ENCODE results near the gene ATXN1.
"Not testable (repeated sequence)": the region's sequence is repeated elsewhere in the genome, so short reads cannot be mapped to it uniquely, and the experiment has no call there.

Gene ATXN1

DNA sequence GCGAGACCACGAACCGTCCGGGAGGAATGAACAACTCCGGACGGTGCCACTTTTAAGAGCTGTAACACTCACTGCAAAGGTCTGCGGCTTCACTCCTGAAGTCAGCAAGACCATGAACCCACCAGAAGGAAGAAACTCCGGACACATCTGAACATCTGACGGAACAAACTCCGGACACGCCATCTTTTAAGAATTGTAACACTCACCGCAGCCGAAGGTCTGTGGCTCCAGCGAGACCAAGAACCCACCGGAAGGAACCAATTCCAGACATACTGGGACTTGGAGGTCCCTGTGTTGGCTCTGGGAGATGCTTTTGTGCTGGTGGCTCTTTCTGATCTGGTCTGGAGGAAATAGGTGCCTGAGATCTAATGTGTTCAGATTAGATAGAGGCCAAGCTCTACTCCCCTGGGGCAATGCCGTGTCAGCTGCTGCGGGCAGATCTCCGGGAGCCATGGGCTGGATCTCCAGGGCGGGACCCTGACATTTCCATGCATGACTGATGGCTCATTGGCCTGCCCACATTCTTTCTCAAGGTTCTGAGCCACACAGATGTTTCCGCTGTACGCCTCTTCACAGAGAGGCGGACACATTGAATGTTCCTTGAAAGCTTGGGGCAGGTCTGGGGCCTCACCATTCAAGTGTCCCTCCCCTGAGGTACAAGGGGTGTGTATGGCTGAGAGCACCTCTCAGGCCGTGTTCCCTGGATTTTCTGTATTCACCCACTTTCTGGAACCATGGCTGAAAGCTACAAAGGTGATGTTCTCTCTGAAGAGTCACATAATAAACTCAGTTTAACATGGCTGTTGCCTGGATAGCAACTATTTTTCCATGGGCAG lies 493.6 kb downstream of the ATXN1 start:
- H3K9ac ChIP-seq, result no peak overlapping the region
- H2AFZ ChIP-seq (ENCODE audit: low read depth), result no peak overlapping the region
- no peaks in the 10 kb centered on the region for H4K20me1 ChIP-seq (ENCODE audit: insufficient read depth)
- no peaks in the 10 kb centered on the region for H3K79me2 ChIP-seq (ENCODE audit: insufficient read depth, low read depth)
- no peaks in the 10 kb centered on the region for H3K36me3 ChIP-seq (ENCODE audit: insufficient read depth)
- no peaks in the 10 kb centered on the region for H3K27me3 ChIP-seq (ENCODE audit: insufficient read depth, low read depth)
- no peak overlapping the region for H3K4me3 ChIP-seq (IDR thresholded peaks at IDR 0.05; ENCODE audit: insufficient read depth, low read depth, low read length)
- no peak overlapping the region for H3K4me2 ChIP-seq
- TF ChIP-seq, protein P1, sequence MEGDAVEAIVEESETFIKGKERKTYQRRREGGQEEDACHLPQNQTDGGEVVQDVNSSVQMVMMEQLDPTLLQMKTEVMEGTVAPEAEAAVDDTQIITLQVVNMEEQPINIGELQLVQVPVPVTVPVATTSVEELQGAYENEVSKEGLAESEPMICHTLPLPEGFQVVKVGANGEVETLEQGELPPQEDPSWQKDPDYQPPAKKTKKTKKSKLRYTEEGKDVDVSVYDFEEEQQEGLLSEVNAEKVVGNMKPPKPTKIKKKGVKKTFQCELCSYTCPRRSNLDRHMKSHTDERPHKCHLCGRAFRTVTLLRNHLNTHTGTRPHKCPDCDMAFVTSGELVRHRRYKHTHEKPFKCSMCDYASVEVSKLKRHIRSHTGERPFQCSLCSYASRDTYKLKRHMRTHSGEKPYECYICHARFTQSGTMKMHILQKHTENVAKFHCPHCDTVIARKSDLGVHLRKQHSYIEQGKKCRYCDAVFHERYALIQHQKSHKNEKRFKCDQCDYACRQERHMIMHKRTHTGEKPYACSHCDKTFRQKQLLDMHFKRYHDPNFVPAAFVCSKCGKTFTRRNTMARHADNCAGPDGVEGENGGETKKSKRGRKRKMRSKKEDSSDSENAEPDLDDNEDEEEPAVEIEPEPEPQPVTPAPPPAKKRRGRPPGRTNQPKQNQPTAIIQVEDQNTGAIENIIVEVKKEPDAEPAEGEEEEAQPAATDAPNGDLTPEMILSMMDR (conservative IDR thresholded peaks at IDR 0.05; ENCODE audit: low read depth, low read length), result no peak
- H3K4me1 ChIP-seq (ENCODE audit: low read depth, poor library complexity, severe bottlenecking), result no peaks in the 10 kb centered on the region
- H3K27ac ChIP-seq, result no peak overlapping the region

DNA sequence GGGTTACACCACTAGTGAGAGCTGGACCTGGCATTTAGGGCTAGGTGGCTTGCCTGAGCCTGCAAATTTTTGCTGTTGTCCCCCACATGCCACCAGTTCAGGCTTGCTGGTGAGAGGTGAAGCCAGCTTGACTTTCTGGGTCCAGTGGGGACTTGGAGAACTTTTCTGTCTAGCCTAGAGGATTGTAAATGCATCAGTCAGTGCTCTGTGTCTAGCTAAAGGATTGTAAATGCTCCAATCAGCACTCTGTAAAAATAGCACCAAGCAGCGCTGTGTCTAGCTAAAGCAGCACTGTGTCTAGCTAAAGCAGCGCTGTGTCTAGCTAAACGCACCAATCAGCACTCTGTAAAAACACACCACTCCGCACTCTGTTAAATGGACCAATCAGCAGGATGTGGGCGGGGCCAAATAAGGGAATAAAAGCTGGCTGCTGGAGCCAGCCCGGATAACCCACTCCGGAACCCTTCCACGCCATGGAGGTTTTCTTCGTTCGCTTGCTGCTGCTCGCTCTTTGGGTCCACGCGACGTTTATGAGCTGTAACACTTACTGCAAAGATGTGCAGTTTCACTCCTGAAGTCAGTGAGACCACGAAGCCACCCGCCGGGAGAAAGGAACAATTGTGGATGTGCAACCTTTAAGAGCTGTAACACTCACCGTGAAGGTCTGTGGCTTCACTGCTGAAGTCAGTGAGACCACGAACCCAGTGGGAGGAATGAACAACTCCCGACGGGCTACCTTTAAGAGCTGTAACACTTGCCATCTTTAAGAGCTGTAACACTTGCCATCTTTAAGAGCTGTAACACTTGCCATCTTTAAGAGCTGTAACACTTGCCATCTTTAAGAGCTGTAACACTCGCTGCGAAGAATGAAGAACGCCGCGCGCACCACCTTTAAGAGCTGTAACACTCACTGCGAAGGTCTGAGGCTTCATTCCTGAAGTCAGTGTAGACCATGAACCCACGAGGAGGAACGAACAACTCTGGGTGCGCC lies 495.6 kb downstream of the ATXN1 start:
- H3K27ac ChIP-seq, result no peak overlapping the region
- no peak overlapping the region for H3K9ac ChIP-seq
- no peaks in the 10 kb centered on the region for H3K4me1 ChIP-seq (ENCODE audit: low read depth, poor library complexity, severe bottlenecking)
- H3K27me3 ChIP-seq (ENCODE audit: insufficient read depth, low read depth), result no peaks in the 10 kb centered on the region
- no peak overlapping the region for H2AFZ ChIP-seq (ENCODE audit: low read depth)
- no peak overlapping the region for H3K4me2 ChIP-seq
- H3K4me3 ChIP-seq (IDR thresholded peaks at IDR 0.05; ENCODE audit: insufficient read depth, low read depth, low read length), result no peak overlapping the region
- H3K79me2 ChIP-seq (ENCODE audit: insufficient read depth, low read depth), result no peaks in the 10 kb centered on the region
- H3K36me3 ChIP-seq (ENCODE audit: insufficient read depth), result no peaks in the 10 kb centered on the region
- TF ChIP-seq, protein P1 (conservative IDR thresholded peaks at IDR 0.05; ENCODE audit: low read depth, low read length), result no peak
- H4K20me1 ChIP-seq (ENCODE audit: insufficient read depth), result no peaks in the 10 kb centered on the region

DNA sequence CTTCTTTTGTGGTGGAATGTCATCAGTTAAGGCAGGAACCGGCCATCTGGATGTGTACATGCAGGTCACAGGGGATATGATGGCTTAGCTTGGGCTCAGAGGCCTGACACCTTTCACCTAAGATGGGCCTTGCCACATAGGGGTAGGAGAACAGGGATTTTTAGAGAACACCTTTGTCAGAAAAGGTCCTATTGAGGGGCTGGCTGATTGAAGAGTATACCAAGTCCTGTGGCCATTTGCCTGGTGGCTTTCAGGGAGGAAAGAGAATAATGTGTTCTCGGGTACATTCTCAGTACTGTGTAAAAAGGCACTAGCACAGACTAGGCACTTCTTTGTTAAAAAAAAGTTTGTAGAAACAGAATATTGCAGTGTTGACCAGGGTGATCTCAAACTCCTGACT lies 496.5 kb downstream of the ATXN1 start:
- Histone ChIP-seq H3K4me2 (no peak overlapping the region), H3K27ac (no peak overlapping the region), H3K9ac (no peak overlapping the region)

DNA sequence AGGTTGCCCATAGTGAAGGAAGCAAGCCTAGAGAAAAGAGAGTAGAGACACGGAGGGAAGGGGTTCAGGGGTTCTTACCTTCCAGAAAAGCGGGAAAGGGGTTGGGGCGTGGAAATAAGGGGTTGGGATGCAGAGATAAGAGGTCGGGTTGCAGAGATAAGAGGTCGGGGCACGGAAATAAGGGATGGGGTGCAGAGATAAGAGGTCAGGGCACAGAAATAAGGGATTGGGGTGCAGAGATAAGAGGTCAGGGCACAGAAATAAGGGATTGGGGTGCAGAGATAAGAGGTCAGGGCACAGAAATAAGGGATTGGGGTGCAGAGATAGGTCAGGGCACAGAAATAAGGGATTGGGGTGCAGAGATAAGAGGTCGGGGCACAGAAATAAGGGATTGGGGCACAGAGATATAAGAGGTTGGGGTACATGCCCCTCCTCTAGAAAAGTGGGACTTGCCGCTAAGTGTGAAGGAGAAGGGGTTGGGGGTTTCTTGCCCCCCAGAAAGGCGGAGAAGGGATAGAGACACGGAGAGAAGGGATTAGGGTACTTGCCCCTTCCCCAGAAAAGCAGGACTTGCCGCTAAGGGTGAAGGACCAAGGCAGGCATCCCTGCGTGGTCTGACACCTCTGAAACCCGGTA lies 497.7 kb downstream of the ATXN1 start:
- not testable (repeated sequence) for H3K4me3 ChIP-seq (IDR thresholded peaks at IDR 0.05; ENCODE audit: insufficient read depth, low read depth, low read length); H4K20me1 ChIP-seq (ENCODE audit: insufficient read depth); H3K4me1 ChIP-seq (ENCODE audit: low read depth, poor library complexity, severe bottlenecking); H3K4me2 ChIP-seq; H2AFZ ChIP-seq (ENCODE audit: low read depth); H3K27me3 ChIP-seq (ENCODE audit: insufficient read depth, low read depth); H3K27ac ChIP-seq; H3K9ac ChIP-seq; H3K36me3 ChIP-seq (ENCODE audit: insufficient read depth); H3K79me2 ChIP-seq (ENCODE audit: insufficient read depth, low read depth)

More for the DNA sequence above, 496.5 kb downstream of the ATXN1 start:
- no peaks in the 10 kb centered on the region for H3K27me3 ChIP-seq (ENCODE audit: insufficient read depth, low read depth)
- no peak overlapping the region for H3K4me3 ChIP-seq (IDR thresholded peaks at IDR 0.05; ENCODE audit: insufficient read depth, low read depth, low read length)
- TF ChIP-seq, protein P1 (conservative IDR thresholded peaks at IDR 0.05; ENCODE audit: low read depth, low read length), result no peak
- H3K79me2 ChIP-seq (ENCODE audit: insufficient read depth, low read depth), result no peaks in the 10 kb centered on the region
- H4K20me1 ChIP-seq (ENCODE audit: insufficient read depth), result no peaks in the 10 kb centered on the region
- no peaks in the 10 kb centered on the region for H3K36me3 ChIP-seq (ENCODE audit: insufficient read depth)
- no peaks in the 10 kb centered on the region for H3K4me1 ChIP-seq (ENCODE audit: low read depth, poor library complexity, severe bottlenecking)
- H2AFZ ChIP-seq (ENCODE audit: low read depth), result no peak overlapping the region

DNA sequence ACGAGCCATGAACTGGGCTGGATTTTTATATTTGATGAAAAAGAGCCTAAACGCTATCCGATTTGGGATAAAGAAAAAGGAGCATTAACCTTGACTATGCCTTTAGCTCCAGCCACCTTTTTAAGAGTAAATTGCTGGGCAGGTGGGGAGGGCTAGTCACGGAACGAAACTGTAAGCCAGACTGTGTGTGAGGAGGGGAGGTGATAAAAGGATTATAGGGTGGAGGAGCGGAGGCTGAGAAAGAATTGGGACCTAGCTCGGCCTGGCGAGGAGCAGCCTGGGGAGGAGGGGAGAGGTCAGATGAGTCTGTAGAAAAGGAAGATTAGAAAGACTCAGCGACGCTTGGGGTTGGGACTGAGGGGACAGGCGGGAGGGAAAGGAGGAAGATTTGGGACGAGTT lies 498.5 kb downstream of the ATXN1 start:
- H3K4me3 ChIP-seq (IDR thresholded peaks at IDR 0.05; ENCODE audit: insufficient read depth, low read depth, low read length); H4K20me1 ChIP-seq (ENCODE audit: insufficient read depth); H3K36me3 ChIP-seq (ENCODE audit: insufficient read depth); H3K27me3 ChIP-seq (ENCODE audit: insufficient read depth, low read depth); H3K4me2 ChIP-seq; H2AFZ ChIP-seq (ENCODE audit: low read depth); H3K4me1 ChIP-seq (ENCODE audit: low read depth, poor library complexity, severe bottlenecking); H3K79me2 ChIP-seq (ENCODE audit: insufficient read depth, low read depth); H3K27ac ChIP-seq; H3K9ac ChIP-seq: not testable (repeated sequence)

DNA sequence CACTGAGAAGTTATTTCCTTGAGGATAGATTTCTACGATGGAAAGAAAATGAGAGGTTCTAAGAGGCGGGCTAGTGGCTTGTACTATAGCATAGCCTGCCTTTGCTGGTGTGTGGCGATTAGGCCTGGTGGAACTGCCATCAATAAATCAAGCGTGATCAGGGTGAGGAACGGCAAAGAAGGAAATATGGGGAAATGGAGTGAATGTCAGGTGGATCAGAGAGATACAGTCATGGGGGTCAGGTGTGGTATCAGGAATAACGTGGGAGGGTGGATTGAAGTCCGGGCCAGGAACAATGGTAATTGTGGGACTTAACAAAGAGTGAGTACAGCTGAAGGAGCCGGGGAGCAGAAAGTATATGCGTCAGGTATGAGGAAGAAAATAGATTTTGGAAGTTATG lies 500.7 kb downstream of the ATXN1 start:
- not testable (repeated sequence) for H3K9ac ChIP-seq; H3K27ac ChIP-seq; H3K4me1 ChIP-seq (ENCODE audit: low read depth, poor library complexity, severe bottlenecking); H3K4me3 ChIP-seq (IDR thresholded peaks at IDR 0.05; ENCODE audit: insufficient read depth, low read depth, low read length); H3K79me2 ChIP-seq (ENCODE audit: insufficient read depth, low read depth); H2AFZ ChIP-seq (ENCODE audit: low read depth); H3K36me3 ChIP-seq (ENCODE audit: insufficient read depth); H3K4me2 ChIP-seq; H4K20me1 ChIP-seq (ENCODE audit: insufficient read depth); H3K27me3 ChIP-seq (ENCODE audit: insufficient read depth, low read depth)

DNA sequence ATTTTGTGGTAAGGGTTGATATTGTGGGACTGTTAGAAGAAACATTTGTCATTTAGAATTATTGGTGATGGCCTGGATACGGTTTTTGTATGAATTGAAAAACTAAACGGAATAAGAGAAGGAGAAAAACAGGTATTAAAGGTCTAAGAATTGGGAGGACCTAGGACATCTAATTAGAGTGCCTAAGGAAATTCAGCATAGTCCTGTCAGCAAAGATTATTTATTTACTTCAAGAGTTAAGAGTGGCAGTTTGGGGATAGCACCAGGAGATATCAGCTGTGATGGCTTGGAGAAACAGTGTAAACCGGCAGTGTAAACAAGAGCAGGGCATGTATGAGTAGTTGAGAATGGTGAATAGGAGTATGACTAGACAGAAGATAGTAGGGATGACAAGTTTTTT lies 501.7 kb downstream of the ATXN1 start:
- H3K4me2 ChIP-seq; H4K20me1 ChIP-seq (ENCODE audit: insufficient read depth); H3K9ac ChIP-seq; H2AFZ ChIP-seq (ENCODE audit: low read depth); H3K36me3 ChIP-seq (ENCODE audit: insufficient read depth); H3K4me3 ChIP-seq (IDR thresholded peaks at IDR 0.05; ENCODE audit: insufficient read depth, low read depth, low read length); H3K27ac ChIP-seq; H3K4me1 ChIP-seq (ENCODE audit: low read depth, poor library complexity, severe bottlenecking); H3K27me3 ChIP-seq (ENCODE audit: insufficient read depth, low read depth); H3K79me2 ChIP-seq (ENCODE audit: insufficient read depth, low read depth): not testable (repeated sequence)

All from KMS-11 (cell line).